Mesenchymal stem cell (in vitro differentiated cells and primary cell): ENCODE data around the gene MORN3.
"Not testable (repeated sequence)": the region's sequence is repeated elsewhere in the genome, so short reads cannot be mapped to it uniquely, and the experiment has no call there.

Source experiments
- DNase-seq: peaks from one replicate; pipeline ENCODE4 v3.0.0-alpha.2; 2013
- H2AFZ ChIP-seq: one replicate; pipeline ENCODE4 v1.6.1; 2013; ENCODE audit warnings: low read depth, mild to moderate bottlenecking, control low read depth, inconsistent platforms, low read length, moderate library complexity
- H2AK5ac ChIP-seq: 2 replicates; pipeline ENCODE4 v1.6.1; 2013; ENCODE audit warnings: low read length, moderate library complexity, mild to moderate bottlenecking, inconsistent platforms; ENCODE audit not compliant: severe bottlenecking
- H2BK120ac ChIP-seq: one replicate; pipeline ENCODE4 v1.6.1; 2013; ENCODE audit warnings: low read depth, mild to moderate bottlenecking, inconsistent platforms, low read length, moderate library complexity
- H2BK12ac ChIP-seq, 2 experiments: one replicate each; pipeline ENCODE4 v1.6.1; 2013; ENCODE audit warnings: inconsistent platforms in 2 of 2, low read length in 2 of 2, mild to moderate bottlenecking in 2 of 2, moderate library complexity in 2 of 2, control low read depth in 1 of 2
- H2BK15ac ChIP-seq: one replicate; pipeline ENCODE4 v1.6.1; 2013; ENCODE audit warnings: mild to moderate bottlenecking, low read depth, inconsistent platforms; ENCODE audit not compliant: poor library complexity, severe bottlenecking
- H2BK5ac ChIP-seq: 2 replicates; pipeline ENCODE4 v1.6.1; 2013; ENCODE audit warnings: low read depth, mild to moderate bottlenecking, low read length, control low read depth, inconsistent platforms; ENCODE audit not compliant: poor library complexity, severe bottlenecking
- H3K14ac ChIP-seq, 2 experiments: one replicate each; pipeline ENCODE4 v1.6.1; 2013; ENCODE audit warnings: inconsistent platforms in 2 of 2, low read length in 2 of 2, control low read depth in 1 of 2, mild to moderate bottlenecking in 1 of 2, moderate library complexity in 1 of 2
- H3K18ac ChIP-seq, 2 experiments: one replicate each; pipeline ENCODE4 v1.6.1; 2013; ENCODE audit warnings: inconsistent platforms in 2 of 2, low read length in 2 of 2, control low read depth in 1 of 2, low read depth in 1 of 2, mild to moderate bottlenecking in 1 of 2
- H3K23ac ChIP-seq, 2 experiments: one replicate each; pipeline ENCODE4 v1.6.1; 2013; ENCODE audit warnings: inconsistent platforms in 2 of 2, low read length in 2 of 2, mild to moderate bottlenecking in 2 of 2, moderate library complexity in 2 of 2, control low read depth in 1 of 2
- H3K27ac ChIP-seq: 2 replicates; pipeline ENCODE4 v1.5.1; 2013; ENCODE audit warnings: mild to moderate bottlenecking, moderate library complexity, low read length, control low read depth, inconsistent platforms; ENCODE audit not compliant: poor library complexity, severe bottlenecking
- H3K27me3 ChIP-seq, 2 experiments: 2 replicates each; pipeline versions ENCODE4 v1.6.1 to v1.7.0; 2013; ENCODE audit warnings: low read length in 2 of 2, mild to moderate bottlenecking in 2 of 2, moderate library complexity in 2 of 2, control low read depth in 1 of 2, inconsistent platforms in 1 of 2; ENCODE audit not compliant: control insufficient read depth in 1 of 2, insufficient read depth in 1 of 2
- H3K36me3 ChIP-seq, 2 experiments: 2 replicates each; pipeline versions ENCODE4 v1.6.1 to v1.7.0; 2013; ENCODE audit warnings: low read length in 2 of 2, control low read depth in 1 of 2, inconsistent platforms in 1 of 2, low read depth in 1 of 2, mild to moderate bottlenecking in 1 of 2; ENCODE audit not compliant: insufficient read depth in 2 of 2, control insufficient read depth in 1 of 2
- H3K4ac ChIP-seq, 2 experiments: one replicate each; pipeline ENCODE4 v1.6.1; 2013; ENCODE audit warnings: inconsistent platforms in 2 of 2, low read length in 2 of 2, mild to moderate bottlenecking in 2 of 2, moderate library complexity in 2 of 2, control low read depth in 1 of 2, low read depth in 1 of 2
- H3K4me1 ChIP-seq: 2 replicates; pipeline ENCODE4 v1.6.1; 2013; ENCODE audit warnings: low read depth, low read length, control low read depth; ENCODE audit not compliant: control insufficient read depth, insufficient read depth
- H3K4me2 ChIP-seq: 2 replicates; pipeline ENCODE4 v1.6.1; 2013; ENCODE audit warnings: low read length, mild to moderate bottlenecking, inconsistent platforms; ENCODE audit not compliant: poor library complexity, severe bottlenecking
- H3K4me3 ChIP-seq, 2 experiments: 2 replicates each; pipeline versions ENCODE4 v1.5.1 to v1.7.0; 2013; ENCODE audit warnings: low read length in 2 of 2, mild to moderate bottlenecking in 2 of 2, control low read depth in 1 of 2, low read depth in 1 of 2; ENCODE audit not compliant: insufficient read depth in 1 of 2
- H3K79me1 ChIP-seq: replicated peaks from 2 replicates; pipeline ENCODE4 v1.6.1; 2013; ENCODE audit warnings: mild to moderate bottlenecking, control low read depth, low read length, inconsistent platforms; ENCODE audit not compliant: poor library complexity, severe bottlenecking
- H3K9ac ChIP-seq: 2 replicates; pipeline ENCODE4 v1.7.0; 2013; ENCODE audit warnings: mild to moderate bottlenecking, low read length, moderate library complexity
- H3K9me3 ChIP-seq: 2 replicates; pipeline ENCODE4 v1.7.0; 2013; ENCODE audit warnings: mild to moderate bottlenecking, low read length; ENCODE audit not compliant: control insufficient read depth
- H4K8ac ChIP-seq: one replicate; pipeline ENCODE4 v1.6.1; 2013; ENCODE audit warnings: inconsistent platforms, mild to moderate bottlenecking, low read length, moderate library complexity
- H4K91ac ChIP-seq: one replicate; pipeline ENCODE4 v1.6.1; 2013; ENCODE audit warnings: mild to moderate bottlenecking, low read length, inconsistent platforms
- WGBS: methylation state at CpG from one replicate; pipeline ENCODE4 v1.1.7; 2013; ENCODE audit warnings: mixed read lengths; 5-methylcytosine and 5-hydroxymethylcytosine counted together

Gene MORN3

GRCh38 chr12:121715055-121715454 lies 45.6 kb upstream of the MORN3 start:
- not testable (repeated sequence) for H3K36me3 ChIP-seq, H2BK5ac ChIP-seq, H2BK120ac ChIP-seq, H2AK5ac ChIP-seq, H4K91ac ChIP-seq, H3K4ac ChIP-seq, H3K9me3 ChIP-seq, H3K27me3 ChIP-seq, H4K8ac ChIP-seq, H3K4me2 ChIP-seq, H3K14ac ChIP-seq, H3K23ac ChIP-seq, H2BK15ac ChIP-seq, H3K9ac ChIP-seq, H2BK12ac ChIP-seq, DNase-seq, H3K4me3 ChIP-seq, H3K18ac ChIP-seq, H2AFZ ChIP-seq, H3K27ac ChIP-seq
- peaks cover 32% of the 10 kb centered on the region for H3K79me1 ChIP-seq
- WGBS: 97% methylated on average over 6 of the region's 7 CpGs
- peaks cover 35% of the 10 kb centered on the region for H3K4me1 ChIP-seq

GRCh38 chr12:121713793-121714192 lies 44.3 kb upstream of the MORN3 start:
- H2BK5ac ChIP-seq: no peak overlapping the region
- H3K18ac ChIP-seq: no peak overlapping the region
- 81% methylated on average over 6 of the region's 6 CpGs for WGBS
- H2BK120ac ChIP-seq: no peak overlapping the region
- H3K27ac ChIP-seq: no peak overlapping the region
- no peaks in the 10 kb centered on the region for H3K27me3 ChIP-seq
- peaks cover 25% of the 10 kb centered on the region for H3K79me1 ChIP-seq
- peak; percentile 27 for DNase-seq
- H3K9ac ChIP-seq: peak overlapping the region; percentile 99
- no peak overlapping the region for H2AFZ ChIP-seq
- H3K4me3 ChIP-seq: peak overlapping the region in 1 of 2 experiments; percentile 87
- no peak overlapping the region for H3K14ac ChIP-seq
- H2BK15ac ChIP-seq: peak overlapping the region; percentile 26
- H4K8ac ChIP-seq: no peak overlapping the region
- H3K4ac ChIP-seq: peak overlapping the region in 1 of 2 experiments; percentile 24
- peak overlapping the region; percentile 2 for H4K91ac ChIP-seq
- peak overlapping the region in 1 of 2 experiments; percentile 86 for H3K23ac ChIP-seq
- no peak overlapping the region for H2BK12ac ChIP-seq
- peaks cover 32% of the 10 kb centered on the region for H3K4me1 ChIP-seq
- no peaks in the 10 kb centered on the region for H3K9me3 ChIP-seq
- H2AK5ac ChIP-seq: peak overlapping the region; percentile 62
- peaks cover 0 to 7% of the 10 kb centered on the region in 2 experiments for H3K36me3 ChIP-seq
- peak overlapping the region; percentile 99 for H3K4me2 ChIP-seq

GRCh38 chr12:121713257-121713777 lies 43.9 kb upstream of the MORN3 start:
- Histone ChIP-seq H3K79me1 (peaks cover 23% of the 10 kb centered on the region), H3K14ac (peak overlapping the region in 1 of 2 experiments; percentile 95), H4K91ac (peak overlapping the region; percentile 86), H3K9me3 (no peaks in the 10 kb centered on the region), H2BK12ac (peak overlapping the region in 1 of 2 experiments; percentile 57), H3K18ac (peak overlapping the region in 1 of 2 experiments; percentile 98), H4K8ac (peak overlapping the region; percentile 64), H3K36me3 (peaks cover 0 to 7% of the 10 kb centered on the region in 2 experiments), H2AFZ (peak overlapping the region; percentile 83), H3K9ac (peak overlapping the region; percentile 99), H3K4ac (peak overlapping the region in 1 of 2 experiments; percentile 88), H3K4me1 (peaks cover 32% of the 10 kb centered on the region), H3K27ac (no peak overlapping the region), H3K4me3 (peak overlapping the region; percentile 87 to 97), H2AK5ac (no peak overlapping the region), H3K27me3 (no peaks in the 10 kb centered on the region), H3K4me2 (peak overlapping the region; percentile 99), H3K23ac (peak overlapping the region in 1 of 2 experiments; percentile 91), H2BK15ac (no peak overlapping the region), H2BK5ac (no peak overlapping the region), H2BK120ac (peak overlapping the region; percentile 73)
- WGBS: 29% methylated on average over 13 of the region's 14 CpGs
- DNase-seq: peak; percentile 55

- H3K14ac ChIP-seq: peak within 1 kb of the TSS; percentile 36 to 95
- peak within 1 kb of the TSS in 1 of 2 experiments; percentile 80 for H2BK12ac ChIP-seq
- H3K27me3 ChIP-seq: no peaks in the 10 kb centered on the region
- peak within 1 kb of the TSS in 1 of 2 experiments; percentile 91 for H3K23ac ChIP-seq
- peak within 1 kb of the TSS; percentile 85 for H2BK120ac ChIP-seq
- H3K4me3 ChIP-seq: peak within 1 kb of the TSS; percentile 95 to 97
- H3K4ac ChIP-seq: peak within 1 kb of the TSS; percentile 81 to 88
- peak within 1 kb of the TSS; percentile 80 for H2BK15ac ChIP-seq
- peak within 1 kb of the TSS; percentile 66 for H3K27ac ChIP-seq
- H3K9me3 ChIP-seq: no peaks in the 10 kb centered on the region
- H2AFZ ChIP-seq: peak within 1 kb of the TSS; percentile 84
- peak within 1 kb of the TSS; percentile 99 for H3K9ac ChIP-seq
- peaks cover 32% of the 10 kb centered on the region for H3K4me1 ChIP-seq
- H3K18ac ChIP-seq: peak within 1 kb of the TSS; percentile 91 to 98
- H2BK5ac ChIP-seq: no peak within 1 kb of the TSS
- peak within 1 kb of the TSS; percentile 99 for H3K4me2 ChIP-seq
- peaks cover 20% of the 10 kb centered on the region for H3K79me1 ChIP-seq
- H4K91ac ChIP-seq: peak within 1 kb of the TSS; percentile 86
- H3K36me3 ChIP-seq: peaks cover 0 to 7% of the 10 kb centered on the region in 2 experiments
- DNase-seq: peak; percentile 71
- H4K8ac ChIP-seq: peak within 1 kb of the TSS; percentile 72
- 2% methylated on average over 38 of the region's 74 CpGs for WGBS
- H2AK5ac ChIP-seq: peak within 1 kb of the TSS; percentile 54
Observed at GRCh38 chr12:121712461-121713256, 43.2 kb upstream of the MORN3 start, which contains the start of gene TMEM120B. TSS of gene TMEM120B (plus strand) at chr12:121712752. CDS start at chr12:121712896, 144 bp downstream.
